Measurements from ENCODE around the gene TOB1. TPM values are rescaled to one million over a fixed set of nuclear protein-coding genes. Genes with fewer than 3 reads are reported as not detected.
A peak's percentile ranks its signal among the peaks of the same experiment; 100 is the strongest.
"Not testable (repeated sequence)": the region's sequence is repeated elsewhere in the genome, so short reads cannot be mapped to it uniquely, and the experiment has no call there.

The TOB1 gene
- total RNA-seq, 1 experiment from 2014 or later: 67.9 TPM

GRCh38 chr17:50898369-50899004 lies 32.3 kb upstream of the TOB1 start:
- intact Hi-C loops (cut with micrococcal nuclease; ENCODE audit: unreplicated experiment): no loop called here
- no peak for DNase-seq
- Histone ChIP-seq H3F3A (ENCODE audit: insufficient read depth, low read depth) (peaks cover 13% of the 10 kb centered on the region), H3K79me2 (ENCODE audit: low read depth) (no peaks in the 10 kb centered on the region), H2AFZ (no peak overlapping the region), H3K9me3 (ENCODE audit: insufficient read depth, low read depth) (no peaks in the 10 kb centered on the region), H3K9me2 (ENCODE audit: insufficient read depth) (peaks cover 5% of the 10 kb centered on the region; the same call in 1 of the 2 replicates), H3K4me2 (no peak overlapping the region), H3K4me3 (no peak overlapping the region), H4K20me1 (ENCODE audit: insufficient read depth) (no peaks in the 10 kb centered on the region), H3K36me3 (ENCODE audit: low read depth) (no peaks in the 10 kb centered on the region), H3K4me1 (replicated peaks; ENCODE audit: insufficient read depth) (peaks cover 32% of the 10 kb centered on the region), H3K27me3 (ENCODE audit: insufficient read depth, low read depth) (no peaks in the 10 kb centered on the region), H3K27ac (no peak overlapping the region)
- no TSS peak for BruUV-seq (replicated peaks)
- CTCF ChIA-PET: no interaction called here
- POLR2A ChIA-PET (ENCODE audit: unreplicated experiment): no interaction called here
- TF ChIP-seq CTCF (conservative IDR thresholded peaks at IDR 0.05) (no peak), EZH2 (IDR thresholded peaks at IDR 0.05; ENCODE audit: low read depth) (no peak)

- H2AFZ ChIP-seq; H4K20me1 ChIP-seq (ENCODE audit: insufficient read depth); H3K79me2 ChIP-seq (ENCODE audit: low read depth); POLR2A ChIA-PET (ENCODE audit: unreplicated experiment); BruUV-seq (replicated peaks); H3K4me3 ChIP-seq; H3K36me3 ChIP-seq (ENCODE audit: low read depth); DNase-seq; H3K27ac ChIP-seq; CTCF ChIA-PET; H3K9me3 ChIP-seq (ENCODE audit: insufficient read depth, low read depth); H3K4me2 ChIP-seq; H3K27me3 ChIP-seq (ENCODE audit: insufficient read depth, low read depth); intact Hi-C loops (cut with micrococcal nuclease; ENCODE audit: unreplicated experiment); H3K9me2 ChIP-seq (ENCODE audit: insufficient read depth): not testable (repeated sequence)
- peaks cover 32% of the 10 kb centered on the region for H3F3A ChIP-seq (ENCODE audit: insufficient read depth, low read depth)
- peaks cover 52% of the 10 kb centered on the region for H3K4me1 ChIP-seq (replicated peaks; ENCODE audit: insufficient read depth)
Measured at GRCh38 chr17:50894513-50894912, 28.4 kb upstream of the TOB1 start.

GRCh38 chr17:50893183-50893993 lies 27.2 kb upstream of the TOB1 start:
- intact Hi-C loops (cut with micrococcal nuclease; ENCODE audit: unreplicated experiment): no loop called here
- Histone ChIP-seq H3F3A (ENCODE audit: insufficient read depth, low read depth) (peaks cover 36% of the 10 kb centered on the region), H4K20me1 (ENCODE audit: insufficient read depth) (no peaks in the 10 kb centered on the region), H3K36me3 (ENCODE audit: low read depth) (no peaks in the 10 kb centered on the region), H3K27me3 (ENCODE audit: insufficient read depth, low read depth) (no peaks in the 10 kb centered on the region), H3K4me1 (replicated peaks; ENCODE audit: insufficient read depth) (peaks cover 55% of the 10 kb centered on the region), H3K4me2 (peak overlapping the region; percentile 18), H3K4me3 (no peak overlapping the region), H3K9me2 (ENCODE audit: insufficient read depth) (no peaks in the 10 kb centered on the region), H3K9me3 (ENCODE audit: insufficient read depth, low read depth) (no peaks in the 10 kb centered on the region), H3K79me2 (ENCODE audit: low read depth) (no peaks in the 10 kb centered on the region), H2AFZ (no peak overlapping the region; the same call in 1 of the 2 replicates), H3K27ac (peak overlapping the region; percentile 39; the same call in 1 of the 2 replicates)
- DNase-seq: peak in 1 of 2 experiments; percentile 77
- BruUV-seq (replicated peaks): no TSS peak
- TF ChIP-seq CTCF (conservative IDR thresholded peaks at IDR 0.05): no peak
- TF ChIP-seq EZH2 (IDR thresholded peaks at IDR 0.05; ENCODE audit: low read depth): no peak
- ChIA-PET CTCF (no interaction called here), POLR2A (ENCODE audit: unreplicated experiment) (interaction anchor here (0.6 kb wide), 2 partner anchors 9 to 27 kb away, joined by 4 to 9 read pairs; no protein-coding TSS in a partner anchor)

Data from PC-9 (cell line).